ENCODE results near the gene JUP. TPM values are rescaled to one million over a fixed set of nuclear protein-coding genes. Genes with fewer than 3 reads are reported as not detected.

Gene JUP
- total RNA-seq = 241 and 249 TPM in 2 replicates

GRCh38 chr17:41786227-41787020 is at the start of gene JUP:
Gene JUP, minus strand, starts transcription at chr17:41786711. Its CDS starts 14,857 bp downstream, at chr17:41771854.

GRCh38 chr17:41835800-41836549 is 49.5 kb upstream of the JUP start, which contains the start of gene NT5C3B:
Gene NT5C3B, minus strand, starts transcription at chr17:41836232. Its CDS starts 39 bp downstream, at chr17:41836193.

GRCh38 chr17:41812381-41813151 is 26.1 kb upstream of the JUP start, which contains the start of gene FKBP10:
Gene FKBP10, plus strand, starts transcription at chr17:41813004. Its CDS starts 31 bp downstream, at chr17:41813035.

GRCh38 chr17:41811549-41812380 is 25.3 kb upstream of the JUP start, which contains the start of gene P3H4:
Gene P3H4, minus strand, starts transcription at chr17:41811949. Its CDS starts 34 bp downstream, at chr17:41811915.

GRCh38 chr17:41734139-41734948 is 52.2 kb downstream of the JUP start, which contains the start of gene HAP1:
Gene HAP1, minus strand, starts transcription at chr17:41734643. Its CDS starts 9 bp downstream, at chr17:41734634.

GRCh38 chr17:41711669-41712400 is 74.7 kb downstream of the JUP start, which contains the start of gene GAST:
Gene GAST, plus strand, starts transcription at chr17:41712331. Its CDS starts 3,106 bp downstream, at chr17:41715437.

Small RNA genes lying within 50 kb of the gene (small RNA-seq; reads per million reads assigned to genes)
- gene RN7SL399P (ENCODE audit: low replicate concordance) = not detected
- gene RNA5SP442 (ENCODE audit: low replicate concordance) = 0.20 reads per million

Other genes with a start within 250 kb of the JUP start
- not detected in 2 replicates for gene KRT9, start 214.7 kb downstream of the JUP start, total RNA-seq
- gene KRT14, start 199.8 kb downstream of the JUP start, total RNA-seq = 1.0 TPM in 1 of 2 replicates, not detected in the other
- not detected in 2 replicates for gene KRT16, start 173.9 kb downstream of the JUP start, total RNA-seq
- gene KRT17, start 162.1 kb downstream of the JUP start, total RNA-seq = 0.66 and 5.2 TPM in 2 replicates
- 88.9 and 135 TPM in 2 replicates for gene EIF1, start 97.8 kb downstream of the JUP start, total RNA-seq
- gene GAST, start 74.4 kb downstream of the JUP start, total RNA-seq = not detected in 2 replicates
- 0.14 and 0.44 TPM in 2 replicates for gene HAP1, start 52.1 kb downstream of the JUP start, total RNA-seq
- 67.0 and 95.6 TPM in 2 replicates for gene P3H4, start 25.2 kb upstream of the JUP start, total RNA-seq
- 283 and 563 TPM in 2 replicates for gene FKBP10, start 26.3 kb upstream of the JUP start, total RNA-seq
- 78.0 and 79.9 TPM in 2 replicates for gene NT5C3B, start 49.5 kb upstream of the JUP start, total RNA-seq
- under 0.01 TPM in 1 of 2 replicates, not detected in the other for gene KLHL10, start 51.1 kb upstream of the JUP start, total RNA-seq
- 27.4 and 44.2 TPM in 2 replicates for gene KLHL11, start 78.7 kb upstream of the JUP start, total RNA-seq
- 417 and 421 TPM in 2 replicates for gene ACLY, start 132.2 kb upstream of the JUP start, total RNA-seq
- 0.57 and 1.3 TPM in 2 replicates for gene ODAD4, start 143.9 kb upstream of the JUP start, total RNA-seq
- 59.5 and 98.2 TPM in 2 replicates for gene CNP, start 180.1 kb upstream of the JUP start, total RNA-seq
- gene DNAJC7, start 230.7 kb upstream of the JUP start, total RNA-seq = 80.7 and 97.4 TPM in 2 replicates
- 55.8 and 60.4 TPM in 2 replicates for gene NKIRAS2, start 233.4 kb upstream of the JUP start, total RNA-seq

Data from placental pericyte (primary cell).